Loucy (cell line): ENCODE data around the gene VPS29.
"Not testable (repeated sequence)": the region's sequence is repeated elsewhere in the genome, so short reads cannot be mapped to it uniquely, and the experiment has no call there.

Experiments
- CTCF ChIP-seq: fragments of 200-600 bp; sonication (generic); conservative IDR thresholded peaks from 2 replicates; pipeline ENCODE4 v1.5.1; 2014; ENCODE audit warnings: mild to moderate bottlenecking, antibody characterized with exemption, low read length
- EZH2phosphoT487 ChIP-seq: fragments of 200-600 bp; IDR thresholded peaks from 2 replicates; pipeline ENCODE4 v1.6.1; 2018; ENCODE audit warnings: antibody characterized with exemption, mild to moderate bottlenecking, moderate library complexity, borderline replicate concordance

GRCh38 chr12:110545259-110545658 lies 43.3 kb upstream of the VPS29 start:
- TF ChIP-seq CTCF, EZH2phosphoT487: not testable (repeated sequence)
